H9 (cell line): ENCODE data around the gene IRF6. TPM values are rescaled to one million over a fixed set of nuclear protein-coding genes. Genes with fewer than 3 reads are reported as not detected.

Experiments
- DNase-seq: peaks from one replicate; pipeline ENCODE4 v3.0.0-alpha.2; 2017
- H2AFZ ChIP-seq: one replicate; pipeline ENCODE4 v1.6.1; 2013; ENCODE audit warnings: mild to moderate bottlenecking, low read length, control low read depth, moderate library complexity
- H2AK5ac ChIP-seq: 2 replicates; pipeline ENCODE4 v1.6.1; 2013; ENCODE audit warnings: low read length, control low read depth, mixed read lengths; ENCODE audit not compliant: insufficient read length
- H2BK120ac ChIP-seq: one replicate; pipeline ENCODE4 v1.6.1; 2013; ENCODE audit warnings: low read depth, mild to moderate bottlenecking, low read length, control low read depth, inconsistent platforms; ENCODE audit not compliant: poor library complexity, severe bottlenecking
- H2BK12ac ChIP-seq: 2 replicates; pipeline ENCODE4 v1.6.1; 2013; ENCODE audit warnings: low read length, control low read depth, mixed read lengths, low read depth; ENCODE audit not compliant: insufficient read length
- H2BK15ac ChIP-seq: 2 replicates; pipeline ENCODE4 v1.6.1; 2013; ENCODE audit warnings: low read depth, low read length, control low read depth
- H2BK20ac ChIP-seq: one replicate; pipeline ENCODE4 v1.6.1; 2013; ENCODE audit warnings: low read depth, mild to moderate bottlenecking, low read length, control low read depth, inconsistent platforms; ENCODE audit not compliant: poor library complexity, severe bottlenecking
- H2BK5ac ChIP-seq: 2 replicates; pipeline ENCODE4 v1.6.1; 2013; ENCODE audit warnings: low read length, control low read depth, mixed read lengths; ENCODE audit not compliant: insufficient read length
- H3K14ac ChIP-seq: 2 replicates; pipeline ENCODE4 v1.6.1; 2013; ENCODE audit warnings: low read length, control low read depth; ENCODE audit not compliant: insufficient read depth
- H3K18ac ChIP-seq: 2 replicates; pipeline ENCODE4 v1.6.1; 2013; ENCODE audit warnings: low read depth, mild to moderate bottlenecking, mixed read lengths, low read length, control low read depth; ENCODE audit not compliant: insufficient read length
- H3K23ac ChIP-seq: 2 replicates; pipeline ENCODE4 v1.6.1; 2013; ENCODE audit warnings: low read length, control low read depth, mixed read lengths, low read depth; ENCODE audit not compliant: insufficient read length
- H3K23me2 ChIP-seq: 2 replicates; pipeline ENCODE4 v1.6.1; 2013; ENCODE audit warnings: low read depth, mild to moderate bottlenecking, mixed read lengths, low read length, control low read depth; ENCODE audit not compliant: insufficient read length, poor library complexity, severe bottlenecking
- H3K27ac ChIP-seq: 2 replicates; pipeline ENCODE4 v1.5.1; 2013; ENCODE audit warnings: low read length, control low read depth, mixed read lengths, low read depth; ENCODE audit not compliant: insufficient read length
- H3K27me3 ChIP-seq: 2 replicates; pipeline ENCODE4 v1.6.1; 2013; ENCODE audit warnings: low read length, control low read depth, inconsistent platforms; ENCODE audit not compliant: insufficient read depth
- H3K4ac ChIP-seq: 2 replicates; pipeline ENCODE4 v1.6.1; 2013; ENCODE audit warnings: low read depth, mild to moderate bottlenecking, control low read depth, inconsistent platforms, low read length, moderate library complexity
- H3K4me1 ChIP-seq: 2 replicates; pipeline ENCODE4 v1.6.1; 2013; ENCODE audit warnings: low read length, control low read depth, inconsistent platforms; ENCODE audit not compliant: insufficient read depth
- H3K4me2 ChIP-seq: 2 replicates; pipeline ENCODE4 v1.6.1; 2013; ENCODE audit warnings: low read length, control low read depth, mixed read lengths; ENCODE audit not compliant: insufficient read length, insufficient read depth
- H3K56ac ChIP-seq: 2 replicates; pipeline ENCODE4 v1.6.1; 2013; ENCODE audit warnings: low read depth, mild to moderate bottlenecking, mixed read lengths, low read length, control low read depth; ENCODE audit not compliant: insufficient read length
- H3K79me1 ChIP-seq: 2 replicates; pipeline ENCODE4 v1.6.1; 2013; ENCODE audit warnings: low read depth, mild to moderate bottlenecking, moderate library complexity, low read length, control low read depth, inconsistent platforms; ENCODE audit not compliant: insufficient read depth, poor library complexity, severe bottlenecking
- H3K79me2 ChIP-seq: 2 replicates; pipeline ENCODE4 v1.6.1; 2013; ENCODE audit warnings: low read length, control low read depth, inconsistent platforms; ENCODE audit not compliant: insufficient read depth
- H3K9ac ChIP-seq: 2 replicates; pipeline ENCODE4 v1.6.1; 2013; ENCODE audit warnings: low read length, control low read depth, mixed read lengths; ENCODE audit not compliant: insufficient read length; ENCODE audit errors: extremely low read depth
- H3K9me3 ChIP-seq: one replicate; pipeline ENCODE4 v1.6.1; 2013; ENCODE audit warnings: low read depth, low read length, inconsistent platforms; ENCODE audit not compliant: control insufficient read depth
- H3T11ph ChIP-seq: one replicate; pipeline ENCODE4 v1.6.1; 2013; ENCODE audit warnings: mild to moderate bottlenecking, low read length, control low read depth, inconsistent platforms
- H4K20me1 ChIP-seq: one replicate; pipeline ENCODE4 v1.6.1; 2013; ENCODE audit not compliant: control insufficient read depth, insufficient read length, insufficient read depth
- H4K5ac ChIP-seq: 2 replicates; pipeline ENCODE4 v1.6.1; 2013; ENCODE audit warnings: low read depth, mild to moderate bottlenecking, mixed read lengths, low read length, control low read depth; ENCODE audit not compliant: insufficient read length
- H4K8ac ChIP-seq: replicated peaks from 2 replicates; pipeline ENCODE4 v1.6.1; 2013; ENCODE audit warnings: low read length, control low read depth, mixed read lengths, low read depth; ENCODE audit not compliant: insufficient read length
- H4K91ac ChIP-seq: 2 replicates; pipeline ENCODE4 v1.6.1; 2013; ENCODE audit warnings: low read depth, mild to moderate bottlenecking, moderate library complexity, mixed read lengths, low read length, control low read depth; ENCODE audit not compliant: insufficient read length
- H3K27ac Mint-ChIP-seq, 3 experiments: 2 replicates in 2 of 3; 3 replicates in 1 of 3; pipeline ENCODE4 v1.8.0; 2020 to 2021; ENCODE audit warnings: mixed read lengths in 3 of 3, mild to moderate bottlenecking in 1 of 3, moderate library complexity in 1 of 3
- H3K27me3 Mint-ChIP-seq: 2 replicates; pipeline ENCODE4 v1.8.0; 2021; ENCODE audit warnings: low read depth, mild to moderate bottlenecking, moderate library complexity, mixed read lengths
- H3K36me3 Mint-ChIP-seq, 3 experiments: 2 replicates in 2 of 3; 3 replicates in 1 of 3; pipeline ENCODE4 v1.8.0; 2020 to 2021; ENCODE audit warnings: low read depth in 3 of 3, mixed read lengths in 3 of 3; ENCODE audit not compliant: insufficient read depth in 1 of 3
- H3K4me1 Mint-ChIP-seq, 2 experiments: 2 replicates each; pipeline ENCODE4 v1.8.0; 2020; ENCODE audit warnings: mixed read lengths in 2 of 2
- H3K4me3 Mint-ChIP-seq, 2 experiments: 2 replicates in 1 of 2; 3 replicates in 1 of 2; pipeline ENCODE4 v1.8.0; 2020 to 2021; ENCODE audit warnings: mild to moderate bottlenecking in 2 of 2, mixed read lengths in 2 of 2, moderate library complexity in 1 of 2
- H3K9me3 Mint-ChIP-seq, 2 experiments: 2 replicates in 1 of 2; 3 replicates in 1 of 2; pipeline ENCODE4 v1.8.0; 2020; ENCODE audit warnings: mild to moderate bottlenecking in 2 of 2, mixed read lengths in 2 of 2, moderate library complexity in 1 of 2
- WGBS: extraction: QIAGEN DNeasy Blood & Tissue Kit; methylation state at CpG from one replicate; pipeline ENCODE4 v1.1.7; 2013; ENCODE audit warnings: missing lambda C conversion rate, low lambda C conversion rate, mixed read lengths; ENCODE audit not compliant: insufficient read length; ENCODE audit errors: extremely low coverage; 5-methylcytosine and 5-hydroxymethylcytosine counted together
- total RNA-seq: library from RNA; stranded (reverse); gene quantifications from 2 replicates; pipeline ENCODE4 v1.2.1, GENCODE V29; 2021
- TF ChIP-seq, protein P1 (sequence below): fragments of 200-600 bp; sonication (generic); conservative IDR thresholded peaks from 3 replicates; pipeline ENCODE4 v1.8.0; 2021; ENCODE audit warnings: antibody characterized with exemption, mild to moderate bottlenecking

IRF6 gene
- total RNA-seq, 1 experiment from 2014 or later: 7.1 TPM

DNA sequence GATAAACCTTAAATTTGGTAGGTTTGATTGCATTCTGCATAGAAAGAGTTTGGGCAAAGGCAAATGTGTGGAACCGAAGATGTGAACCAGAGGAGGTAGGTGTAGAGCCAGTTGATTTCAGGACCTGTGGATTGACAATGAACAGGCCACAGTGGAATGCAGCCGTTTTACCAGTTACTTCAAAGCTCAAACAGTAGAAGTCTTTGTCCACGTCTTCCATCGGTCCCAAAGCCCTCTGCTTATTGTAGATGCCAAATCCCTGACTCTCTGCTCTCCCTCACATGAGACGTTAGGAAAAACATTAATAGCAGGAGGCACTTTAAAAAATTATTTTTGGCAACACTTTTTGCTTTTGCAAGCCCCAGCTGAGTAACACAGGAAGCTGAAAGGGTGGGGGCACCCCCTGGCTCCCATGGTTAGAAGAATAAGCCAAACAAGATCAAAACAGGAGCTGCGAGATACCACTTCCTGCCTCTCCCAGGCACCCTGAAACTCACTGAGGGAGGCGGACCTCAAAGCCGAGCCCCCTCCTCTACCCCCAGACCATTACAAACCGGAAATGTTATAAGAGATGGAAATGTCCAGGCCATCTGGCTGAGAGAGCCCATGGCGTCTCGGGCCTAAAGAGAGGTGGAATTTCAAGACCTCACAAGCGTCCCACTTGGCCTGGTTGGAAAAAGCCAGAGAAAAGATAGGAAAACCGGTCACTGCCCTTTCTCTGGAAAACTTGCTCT, 36.6 kb downstream of the IRF6 start:
- Histone ChIP-seq H3K56ac (no peak overlapping the region), H3K23me2 (no peaks in the 10 kb centered on the region), H3T11ph (no peak overlapping the region), H4K91ac (no peak overlapping the region), H4K5ac (no peak overlapping the region), H3K79me2 (no peaks in the 10 kb centered on the region), H3K9me3 (no peaks in the 10 kb centered on the region), H4K20me1 (peaks cover 3% of the 10 kb centered on the region), H3K4me2 (no peak overlapping the region), H2BK120ac (no peak overlapping the region), H2BK12ac (no peak overlapping the region), H2AK5ac (no peak overlapping the region), H3K4ac (no peak overlapping the region), H3K23ac (no peak overlapping the region), H4K8ac (no peak overlapping the region), H3K4me1 (no peaks in the 10 kb centered on the region), H3K9ac (no peak overlapping the region), H3K27ac (no peak overlapping the region), H3K79me1 (no peaks in the 10 kb centered on the region), H3K18ac (no peak overlapping the region), H2BK20ac (no peak overlapping the region), H2BK15ac (no peak overlapping the region), H3K14ac (no peak overlapping the region), H2AFZ (no peak overlapping the region), H2BK5ac (no peak overlapping the region), H3K27me3 (no peaks in the 10 kb centered on the region)
- DNase-seq: no peak
- Mint-ChIP-seq H3K27me3 (peaks cover 4% of the 10 kb centered on the region; the same call in 1 of the 2 replicates), H3K4me1 (peaks cover 0 to 6% of the 10 kb centered on the region in 2 experiments; a peak in 1 of 4 replicates), H3K9me3 (no peaks in the 10 kb centered on the region), H3K36me3 (no peaks in the 10 kb centered on the region; a peak in 1 of 7 replicates), H3K27ac (no peak overlapping the region; a peak in 1 of 7 replicates), H3K4me3 (no peak overlapping the region)
- no CpG with 5 or more reads among the region's 13 CpGs for WGBS
- TF ChIP-seq, protein P1, sequence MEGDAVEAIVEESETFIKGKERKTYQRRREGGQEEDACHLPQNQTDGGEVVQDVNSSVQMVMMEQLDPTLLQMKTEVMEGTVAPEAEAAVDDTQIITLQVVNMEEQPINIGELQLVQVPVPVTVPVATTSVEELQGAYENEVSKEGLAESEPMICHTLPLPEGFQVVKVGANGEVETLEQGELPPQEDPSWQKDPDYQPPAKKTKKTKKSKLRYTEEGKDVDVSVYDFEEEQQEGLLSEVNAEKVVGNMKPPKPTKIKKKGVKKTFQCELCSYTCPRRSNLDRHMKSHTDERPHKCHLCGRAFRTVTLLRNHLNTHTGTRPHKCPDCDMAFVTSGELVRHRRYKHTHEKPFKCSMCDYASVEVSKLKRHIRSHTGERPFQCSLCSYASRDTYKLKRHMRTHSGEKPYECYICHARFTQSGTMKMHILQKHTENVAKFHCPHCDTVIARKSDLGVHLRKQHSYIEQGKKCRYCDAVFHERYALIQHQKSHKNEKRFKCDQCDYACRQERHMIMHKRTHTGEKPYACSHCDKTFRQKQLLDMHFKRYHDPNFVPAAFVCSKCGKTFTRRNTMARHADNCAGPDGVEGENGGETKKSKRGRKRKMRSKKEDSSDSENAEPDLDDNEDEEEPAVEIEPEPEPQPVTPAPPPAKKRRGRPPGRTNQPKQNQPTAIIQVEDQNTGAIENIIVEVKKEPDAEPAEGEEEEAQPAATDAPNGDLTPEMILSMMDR: no peak
